Measurements from ENCODE around the gene SLC33A1. TPM values are rescaled to one million over a fixed set of nuclear protein-coding genes. Genes with fewer than 3 reads are reported as not detected.
"Not testable (repeated sequence)": the region's sequence is repeated elsewhere in the genome, so short reads cannot be mapped to it uniquely, and the experiment has no call there.

SLC33A1 gene
- total RNA-seq, 2 donors from 2014 or later: 22.3 to 24.6 TPM

DNA sequence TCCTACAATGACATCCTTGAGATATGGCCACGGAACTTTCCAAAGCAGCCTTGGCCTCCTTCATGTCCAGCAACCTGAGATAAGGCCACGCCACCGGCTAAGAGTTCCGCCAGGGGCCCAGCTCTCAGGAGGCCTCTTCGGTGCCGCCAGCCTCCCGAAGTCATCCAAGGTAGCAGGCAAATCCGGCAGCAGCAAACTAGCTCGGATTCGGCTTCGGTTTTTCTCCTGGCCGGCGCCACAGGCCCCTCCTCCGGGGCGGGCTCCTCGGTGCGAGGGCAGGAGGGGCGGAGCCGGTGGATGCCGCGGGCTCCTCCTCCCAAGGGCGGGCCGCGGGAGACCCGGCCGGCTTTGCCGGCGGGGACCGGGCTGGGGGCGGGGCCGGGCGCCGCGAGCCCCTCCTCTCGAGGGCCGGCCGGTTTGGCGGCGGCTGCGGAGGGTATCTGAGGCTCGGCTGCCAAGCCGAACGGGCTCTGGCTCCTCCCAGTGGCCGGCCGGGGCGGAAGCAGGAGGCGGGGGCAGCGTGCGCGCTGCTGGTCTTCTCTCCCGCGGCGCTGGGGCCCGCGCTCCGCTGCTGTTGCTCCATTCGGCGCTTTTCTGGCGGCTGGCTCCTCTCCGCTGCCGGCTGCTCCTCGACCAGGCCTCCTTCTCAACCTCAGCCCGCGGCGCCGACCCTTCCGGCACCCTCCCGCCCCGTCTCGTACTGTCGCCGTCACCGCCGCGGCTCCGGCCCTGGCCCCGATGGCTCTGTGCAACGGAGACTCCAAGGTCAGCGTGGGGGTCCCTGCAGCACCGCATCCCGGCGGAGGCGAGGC lies 16.1 kb upstream of the SLC33A1 start, which contains the start of gene GMPS:
TSS of gene GMPS (plus strand) at position 518 of the 812 bp plus-strand sequence. CDS start at position 739, 221 bp downstream.
- H3K9me3 ChIP-seq: no peaks in the 10 kb centered on the region
- peak; percentile 86 for DNase-seq (ENCODE audit: low spot score)
- TF ChIP-seq, protein P1, sequence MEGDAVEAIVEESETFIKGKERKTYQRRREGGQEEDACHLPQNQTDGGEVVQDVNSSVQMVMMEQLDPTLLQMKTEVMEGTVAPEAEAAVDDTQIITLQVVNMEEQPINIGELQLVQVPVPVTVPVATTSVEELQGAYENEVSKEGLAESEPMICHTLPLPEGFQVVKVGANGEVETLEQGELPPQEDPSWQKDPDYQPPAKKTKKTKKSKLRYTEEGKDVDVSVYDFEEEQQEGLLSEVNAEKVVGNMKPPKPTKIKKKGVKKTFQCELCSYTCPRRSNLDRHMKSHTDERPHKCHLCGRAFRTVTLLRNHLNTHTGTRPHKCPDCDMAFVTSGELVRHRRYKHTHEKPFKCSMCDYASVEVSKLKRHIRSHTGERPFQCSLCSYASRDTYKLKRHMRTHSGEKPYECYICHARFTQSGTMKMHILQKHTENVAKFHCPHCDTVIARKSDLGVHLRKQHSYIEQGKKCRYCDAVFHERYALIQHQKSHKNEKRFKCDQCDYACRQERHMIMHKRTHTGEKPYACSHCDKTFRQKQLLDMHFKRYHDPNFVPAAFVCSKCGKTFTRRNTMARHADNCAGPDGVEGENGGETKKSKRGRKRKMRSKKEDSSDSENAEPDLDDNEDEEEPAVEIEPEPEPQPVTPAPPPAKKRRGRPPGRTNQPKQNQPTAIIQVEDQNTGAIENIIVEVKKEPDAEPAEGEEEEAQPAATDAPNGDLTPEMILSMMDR (IDR thresholded peaks at IDR 0.05): peak in 1 of 2 donors; percentile 76
- H3K4me3 ChIP-seq: peak within 1 kb of the TSS; percentile 97 to 98
- H3K36me3 ChIP-seq: no peaks in the 10 kb centered on the region
- peak within 1 kb of the TSS; percentile 92 to 97 for H3K27ac ChIP-seq
- peaks cover 0 to 26% of the 10 kb centered on the region in 2 donors for H3K4me1 ChIP-seq
- no peaks in the 10 kb centered on the region for H3K27me3 ChIP-seq

DNA sequence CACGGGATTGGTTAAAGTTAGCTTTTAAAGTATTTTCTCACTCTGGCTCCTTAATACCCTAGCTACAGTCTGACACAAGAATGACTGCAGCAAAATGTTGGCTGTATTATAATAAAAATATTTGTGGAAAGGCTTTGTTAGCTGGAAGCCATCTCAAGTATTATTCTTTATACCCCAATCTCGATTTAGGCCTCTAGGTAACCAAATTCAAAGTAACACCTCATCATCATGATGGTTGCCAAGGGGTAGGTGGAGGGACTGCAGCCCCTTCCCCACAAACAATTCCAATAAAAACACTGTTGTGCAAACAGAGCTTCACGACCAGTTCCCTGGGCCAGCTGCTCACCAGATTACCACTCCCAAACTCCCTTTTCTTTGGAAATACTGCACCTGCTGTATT lies 15.5 kb upstream of the SLC33A1 start:
- DNase-seq (ENCODE audit: low spot score): no peak
- Histone ChIP-seq H3K27ac (peak overlapping the region; percentile 87 to 92), H3K9me3 (no peaks in the 10 kb centered on the region), H3K27me3 (no peaks in the 10 kb centered on the region), H3K4me1 (peaks cover 0 to 22% of the 10 kb centered on the region in 2 donors), H3K4me3 (peak overlapping the region; percentile 35 to 98), H3K36me3 (no peaks in the 10 kb centered on the region)
- TF ChIP-seq, protein P1 (IDR thresholded peaks at IDR 0.05): no peak

DNA sequence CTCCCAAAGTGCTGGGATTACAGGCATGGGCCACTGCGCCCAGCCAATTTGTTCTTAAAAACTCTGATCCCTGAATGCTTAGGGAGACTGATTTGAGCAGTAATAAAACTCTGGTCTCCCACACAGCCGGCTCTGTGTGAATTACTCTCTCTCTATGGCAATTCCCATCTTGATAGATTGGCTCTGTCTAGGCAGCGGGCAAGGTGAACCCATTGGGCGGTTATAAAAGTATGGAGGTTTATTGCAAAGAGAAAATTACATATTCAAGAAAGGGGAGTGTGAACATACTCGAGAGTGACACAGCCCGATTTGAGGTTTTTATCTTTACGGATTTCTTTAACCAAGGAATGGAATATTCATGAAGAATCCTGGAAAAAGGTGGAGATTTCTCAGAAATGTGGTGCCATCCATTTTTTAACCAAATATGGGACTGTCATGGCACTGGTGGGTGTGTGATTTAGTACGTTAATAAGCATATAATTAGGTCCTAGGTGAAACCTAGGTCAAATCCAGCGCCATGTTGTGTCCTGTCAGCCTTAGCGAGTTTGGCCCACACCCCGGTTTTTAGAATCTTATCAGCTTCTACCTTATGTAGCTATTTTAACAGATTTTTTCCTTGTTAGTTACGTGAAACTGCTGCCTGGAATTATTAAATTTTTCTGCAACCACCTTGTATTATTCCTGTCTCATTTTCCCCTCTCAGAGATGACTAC lies 9.0 kb upstream of the SLC33A1 start:
- Histone ChIP-seq H3K36me3 (no peaks in the 10 kb centered on the region), H3K4me3 (no peak overlapping the region), H3K27me3 (no peaks in the 10 kb centered on the region), H3K27ac (no peak overlapping the region), H3K4me1 (no peaks in the 10 kb centered on the region), H3K9me3 (no peaks in the 10 kb centered on the region)
- no peak for DNase-seq (ENCODE audit: low spot score)
- TF ChIP-seq, protein P1 (IDR thresholded peaks at IDR 0.05): no peak

DNA sequence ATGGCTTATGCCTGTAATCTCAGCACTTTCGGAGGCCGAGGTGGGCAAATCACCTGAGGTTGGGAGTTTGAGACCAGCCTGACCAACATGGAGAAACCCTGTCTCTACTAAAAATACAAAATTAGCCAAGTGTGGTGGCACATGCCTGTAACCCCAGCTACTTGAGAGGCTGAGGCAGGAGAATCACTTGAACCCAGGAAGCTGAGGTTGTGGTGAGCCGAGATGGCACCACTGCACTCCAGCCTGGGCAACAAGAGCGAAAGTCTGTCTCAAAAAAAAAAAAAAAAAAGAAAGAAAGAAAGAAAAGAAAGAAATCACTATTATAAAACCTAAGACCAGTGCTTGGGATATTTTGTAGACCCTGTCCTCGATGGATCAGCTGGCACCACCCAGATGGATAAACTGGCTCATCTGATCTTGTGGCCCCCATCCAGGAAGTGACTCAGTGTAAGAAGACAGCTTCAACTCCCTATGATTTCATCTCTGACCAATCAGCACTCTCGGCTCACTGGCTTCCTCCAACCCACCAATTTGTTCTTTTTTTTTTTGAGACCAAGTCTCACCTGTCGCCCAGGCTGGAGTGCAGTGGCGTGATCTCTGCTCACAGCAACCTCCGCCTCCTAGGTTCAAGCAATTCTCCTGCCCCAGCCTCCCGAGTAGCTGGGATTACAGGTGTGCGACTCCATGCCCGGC lies 8.2 kb upstream of the SLC33A1 start:
- not testable (repeated sequence) for H3K9me3 ChIP-seq; H3K36me3 ChIP-seq; H3K4me3 ChIP-seq; DNase-seq (ENCODE audit: low spot score); H3K27ac ChIP-seq; H3K4me1 ChIP-seq; H3K27me3 ChIP-seq

DNA sequence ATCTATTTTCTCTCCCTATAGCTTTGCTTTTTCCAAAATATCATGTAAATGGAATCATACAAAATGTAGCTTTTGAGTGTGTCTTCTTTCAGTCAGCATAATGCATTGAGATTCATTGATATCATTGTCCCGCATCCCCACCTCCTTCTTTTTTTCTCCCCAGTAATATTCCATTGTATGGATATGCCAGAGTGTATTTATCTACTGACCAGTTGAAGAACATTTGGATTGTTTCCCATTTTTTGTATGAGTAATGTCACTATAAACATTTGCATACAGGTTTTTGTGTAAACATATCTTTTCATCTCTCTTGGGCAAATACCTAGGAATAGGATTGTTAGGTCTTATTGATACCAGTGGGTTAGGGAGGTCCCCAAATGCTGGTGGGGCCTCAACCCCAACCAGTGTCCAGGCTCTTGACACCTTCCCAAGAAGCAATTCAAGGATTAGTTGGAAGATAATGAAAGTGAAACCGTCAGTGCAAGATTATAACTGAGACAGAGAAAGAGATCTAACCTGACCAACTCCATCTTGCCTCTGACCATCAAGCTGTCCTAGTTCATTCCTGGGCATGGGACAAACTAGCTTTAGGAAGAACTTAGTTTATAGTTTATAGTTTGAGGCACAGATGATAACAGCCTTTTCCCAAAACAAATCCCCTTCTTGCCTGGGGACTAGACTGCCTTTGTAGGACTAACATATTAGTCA lies 7.4 kb upstream of the SLC33A1 start:
- no peak overlapping the region for H3K4me3 ChIP-seq
- TF ChIP-seq, protein P1 (IDR thresholded peaks at IDR 0.05): no peak
- no peaks in the 10 kb centered on the region for H3K9me3 ChIP-seq
- no peak overlapping the region for H3K27ac ChIP-seq
- H3K36me3 ChIP-seq: no peaks in the 10 kb centered on the region
- no peaks in the 10 kb centered on the region for H3K27me3 ChIP-seq
- no peak for DNase-seq (ENCODE audit: low spot score)
- no peaks in the 10 kb centered on the region for H3K4me1 ChIP-seq

DNA sequence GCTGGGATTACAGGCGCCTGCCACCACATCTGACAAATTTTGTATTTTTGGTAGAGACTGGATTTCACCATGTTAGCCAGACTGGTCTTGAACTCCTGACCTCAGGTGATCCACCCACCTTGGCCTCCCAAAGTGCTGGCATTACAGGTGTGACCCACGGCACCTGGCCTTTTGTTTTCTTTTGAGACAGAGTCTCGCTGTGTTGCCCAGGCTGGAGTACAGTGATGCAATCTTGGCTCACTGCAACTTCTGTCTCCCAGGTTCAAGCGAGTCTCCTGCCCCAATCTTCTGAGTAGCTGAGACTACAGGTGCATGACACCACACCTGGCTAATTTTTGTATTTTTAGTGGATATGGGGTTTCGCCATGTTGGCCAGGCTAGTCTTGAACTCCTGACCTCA lies 6.2 kb upstream of the SLC33A1 start:
- H3K36me3 ChIP-seq; H3K4me1 ChIP-seq; H3K4me3 ChIP-seq; DNase-seq (ENCODE audit: low spot score); H3K9me3 ChIP-seq; H3K27ac ChIP-seq; H3K27me3 ChIP-seq: not testable (repeated sequence)
